Measurements from ENCODE around the gene SARNP.
"Not testable (repeated sequence)": the region's sequence is repeated elsewhere in the genome, so short reads cannot be mapped to it uniquely, and the experiment has no call there.

DNA sequence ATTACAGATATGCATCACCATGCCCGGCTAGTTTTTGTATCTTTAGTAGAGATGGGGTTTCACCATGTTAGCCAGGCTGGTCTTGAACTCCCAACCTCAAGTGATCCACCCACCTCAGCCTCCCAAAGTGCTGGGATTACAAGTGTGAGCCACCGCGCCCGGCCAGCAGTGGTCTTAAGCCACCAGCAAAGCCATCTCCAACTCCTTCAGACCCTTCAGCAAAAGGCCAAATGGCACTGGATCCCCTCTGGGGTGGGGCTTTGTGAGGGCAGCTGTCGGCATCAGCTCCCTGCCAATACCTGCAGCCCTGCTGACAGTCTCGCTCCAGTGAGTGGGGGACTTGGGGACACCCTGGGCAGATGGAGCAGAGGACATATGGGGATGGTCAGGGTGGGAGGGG lies 16.9 kb upstream of the SARNP start:
- TF ChIP-seq, protein P1, sequence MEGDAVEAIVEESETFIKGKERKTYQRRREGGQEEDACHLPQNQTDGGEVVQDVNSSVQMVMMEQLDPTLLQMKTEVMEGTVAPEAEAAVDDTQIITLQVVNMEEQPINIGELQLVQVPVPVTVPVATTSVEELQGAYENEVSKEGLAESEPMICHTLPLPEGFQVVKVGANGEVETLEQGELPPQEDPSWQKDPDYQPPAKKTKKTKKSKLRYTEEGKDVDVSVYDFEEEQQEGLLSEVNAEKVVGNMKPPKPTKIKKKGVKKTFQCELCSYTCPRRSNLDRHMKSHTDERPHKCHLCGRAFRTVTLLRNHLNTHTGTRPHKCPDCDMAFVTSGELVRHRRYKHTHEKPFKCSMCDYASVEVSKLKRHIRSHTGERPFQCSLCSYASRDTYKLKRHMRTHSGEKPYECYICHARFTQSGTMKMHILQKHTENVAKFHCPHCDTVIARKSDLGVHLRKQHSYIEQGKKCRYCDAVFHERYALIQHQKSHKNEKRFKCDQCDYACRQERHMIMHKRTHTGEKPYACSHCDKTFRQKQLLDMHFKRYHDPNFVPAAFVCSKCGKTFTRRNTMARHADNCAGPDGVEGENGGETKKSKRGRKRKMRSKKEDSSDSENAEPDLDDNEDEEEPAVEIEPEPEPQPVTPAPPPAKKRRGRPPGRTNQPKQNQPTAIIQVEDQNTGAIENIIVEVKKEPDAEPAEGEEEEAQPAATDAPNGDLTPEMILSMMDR (IDR thresholded peaks at IDR 0.05), result not testable (repeated sequence)
- TF ChIP-seq POLR2A (IDR thresholded peaks at IDR 0.05), result not testable (repeated sequence)

Data from transverse colon (tissue), 3 donors.